IMR-90 (cell line): Measurements from ENCODE around the gene GCSH. TPM values are rescaled to one million over a fixed set of nuclear protein-coding genes. Genes with fewer than 3 reads are reported as not detected.

ENCODE experiments used
- ATAC-seq: fragments of 200-7000 bp; cut with Tn5 transposase; 2 replicates; pipeline ENCODE4 v1.9.1; 2020; ENCODE audit warnings: low read depth, mild to moderate bottlenecking, moderate library complexity
- BruUV-seq: library from RNA; stranded (reverse); fragments of 400-500 nt; replicated peaks from 2 replicates; lab custom pipeline; 2021; lab: Mats Ljungman, UMichigan
- CTCF ChIA-PET: fragments of 300-600 bp; formaldehyde crosslinking; extraction: SDS; loops from one replicate; lab custom pipeline; 2021; ENCODE audit warnings: antibody characterized with exemption; lab: Yijun Ruan, JAX
- POLR2A ChIA-PET: fragments of 300-600 bp; sonication (Branson Sonifier 250); formaldehyde crosslinking; loops from one replicate; lab custom pipeline; 2022; ENCODE audit warnings: antibody characterized with exemption; ENCODE audit not compliant: unreplicated experiment; lab: Charles Lee
- DNase-seq: peaks from one replicate; pipeline ENCODE4 v3.0.0; 2013
- H2AFZ ChIP-seq: replicated peaks from 2 replicates; pipeline ENCODE3; 2013; ENCODE audit warnings: low read length, mild to moderate bottlenecking; ENCODE audit not compliant: poor library complexity
- H2AK5ac ChIP-seq: 2 replicates; pipeline ENCODE4 v1.6.1; 2013; ENCODE audit warnings: low read depth, low read length, inconsistent platforms
- H2AK9ac ChIP-seq: replicated peaks from 2 replicates; pipeline ENCODE3; 2013; ENCODE audit warnings: mild to moderate bottlenecking, low read depth, low read length, moderate library complexity; ENCODE audit not compliant: poor library complexity
- H2BK120ac ChIP-seq: 2 replicates; pipeline ENCODE4 v1.6.1; 2013; ENCODE audit warnings: low read depth, low read length, inconsistent platforms
- H2BK15ac ChIP-seq: 3 replicates; pipeline ENCODE4 v1.6.1; 2013; ENCODE audit warnings: low read depth, low read length, inconsistent platforms
- H2BK20ac ChIP-seq: 2 replicates; pipeline ENCODE4 v1.6.1; 2013; ENCODE audit warnings: low read depth, mild to moderate bottlenecking, inconsistent platforms, low read length, moderate library complexity
- H2BK5ac ChIP-seq: 2 replicates; pipeline ENCODE4 v1.6.1; 2013; ENCODE audit warnings: mild to moderate bottlenecking, low read depth, low read length, inconsistent platforms; ENCODE audit not compliant: poor library complexity, severe bottlenecking
- H3K14ac ChIP-seq: replicated peaks from 2 replicates; pipeline ENCODE4 v1.6.1; 2013; ENCODE audit warnings: low read depth, low read length, inconsistent platforms
- H3K18ac ChIP-seq: 2 replicates; pipeline ENCODE4 v1.6.1; 2013; ENCODE audit warnings: low read depth, low read length, control low read depth
- H3K23ac ChIP-seq: 2 replicates; pipeline ENCODE4 v1.6.1; 2013; ENCODE audit warnings: low read depth, low read length, inconsistent platforms
- H3K27ac ChIP-seq: 2 replicates; pipeline ENCODE4 v1.5.1; 2013; ENCODE audit warnings: mild to moderate bottlenecking, control low read depth, low read length; ENCODE audit not compliant: insufficient read depth
- H3K27me3 ChIP-seq: 2 replicates; pipeline ENCODE4 v1.6.1; 2013; ENCODE audit warnings: low read length; ENCODE audit not compliant: control insufficient read depth, insufficient read depth
- H3K36me3 ChIP-seq: 2 replicates; pipeline ENCODE4 v1.6.1; 2013; ENCODE audit warnings: low read length, mixed read lengths; ENCODE audit not compliant: control insufficient read depth, insufficient read depth
- H3K4ac ChIP-seq: 2 replicates; pipeline ENCODE4 v1.6.1; 2013; ENCODE audit warnings: low read depth, low read length, inconsistent platforms
- H3K4me1 ChIP-seq: 2 replicates; pipeline ENCODE4 v1.6.1; 2013; ENCODE audit warnings: low read length, mixed read lengths; ENCODE audit not compliant: control insufficient read depth, insufficient read depth
- H3K4me2 ChIP-seq: 2 replicates; pipeline ENCODE4 v1.6.1; 2013; ENCODE audit warnings: low read depth, mild to moderate bottlenecking, control low read depth, low read length, moderate library complexity
- H3K4me3 ChIP-seq: 2 replicates; pipeline ENCODE4 v1.5.1; 2013; ENCODE audit warnings: low read depth, mild to moderate bottlenecking, control low read depth, low read length, moderate library complexity; ENCODE audit not compliant: insufficient read depth
- H3K56ac ChIP-seq: 2 replicates; pipeline ENCODE4 v1.6.1; 2013; ENCODE audit warnings: low read length, inconsistent platforms; ENCODE audit not compliant: insufficient read depth; ENCODE audit errors: extremely low read depth
- H3K79me1 ChIP-seq, 2 experiments: 2 replicates each; pipeline ENCODE4 v1.6.1; 2013; ENCODE audit warnings: low read length in 2 of 2, inconsistent platforms in 1 of 2, low read depth in 1 of 2
- H3K9ac ChIP-seq: 2 replicates; pipeline ENCODE4 v1.6.1; 2013; ENCODE audit warnings: low read depth, low read length, control low read depth
- H3K9me1 ChIP-seq: 2 replicates; pipeline ENCODE4 v1.6.1; 2013; ENCODE audit warnings: low read length, inconsistent platforms; ENCODE audit not compliant: insufficient read depth
- H3K9me3 ChIP-seq: 2 replicates; pipeline ENCODE4 v1.6.1; 2013; ENCODE audit warnings: low read length; ENCODE audit not compliant: control insufficient read depth, insufficient read depth
- H4K20me1 ChIP-seq: 2 replicates; pipeline ENCODE4 v1.6.1; 2013; ENCODE audit warnings: low read length, inconsistent platforms; ENCODE audit not compliant: insufficient read depth
- H4K5ac ChIP-seq: 2 replicates; pipeline ENCODE4 v1.6.1; 2013; ENCODE audit warnings: mild to moderate bottlenecking, low read depth, low read length, control low read depth
- H4K8ac ChIP-seq, 2 experiments: 2 replicates each; pipeline ENCODE4 v1.6.1; 2013; ENCODE audit warnings: low read depth in 2 of 2, low read length in 2 of 2, control low read depth in 1 of 2, inconsistent platforms in 1 of 2
- H4K91ac ChIP-seq: 2 replicates; pipeline ENCODE4 v1.6.1; 2013; ENCODE audit warnings: low read depth, low read length, inconsistent platforms; ENCODE audit not compliant: insufficient read depth
- CEBPB ChIP-seq: IDR thresholded peaks from 2 replicates; pipeline ENCODE4 v1.6.1; 2012; ENCODE audit warnings: low read depth, low read length, improper control_type of control experiment
- MAFK ChIP-seq: IDR thresholded peaks from 2 replicates; pipeline ENCODE4 v1.6.1; 2012; ENCODE audit warnings: low read depth, low read length, improper control_type of control experiment
- MAZ ChIP-seq: IDR thresholded peaks from 2 replicates; pipeline ENCODE4 v1.6.1; 2012; ENCODE audit warnings: low read depth, mild to moderate bottlenecking, low read length, improper control_type of control experiment, moderate library complexity, borderline replicate concordance
- MXI1 ChIP-seq: IDR thresholded peaks from 2 replicates; pipeline ENCODE4 v1.6.1; 2012; ENCODE audit warnings: low read depth, mild to moderate bottlenecking, low read length, moderate library complexity, borderline replicate concordance
- NFE2L2 ChIP-seq: fragments of 150-350 bp; IDR thresholded peaks from 2 replicates; pipeline ENCODE4 v1.6.1; 2016; ENCODE audit warnings: low read depth, mild to moderate bottlenecking, low read length
- POLR2A ChIP-seq: IDR thresholded peaks from 2 replicates; pipeline ENCODE4 v1.6.1; 2012; ENCODE audit warnings: mild to moderate bottlenecking, low read depth, low read length
- RAD21 ChIP-seq: IDR thresholded peaks from 2 replicates; pipeline ENCODE4 v1.6.1; 2012; ENCODE audit warnings: low read length, improper control_type of control experiment
- RCOR1 ChIP-seq: IDR thresholded peaks from 2 replicates; pipeline ENCODE4 v1.6.1; 2012; ENCODE audit warnings: mild to moderate bottlenecking, low read length, improper control_type of control experiment; ENCODE audit not compliant: insufficient replicate concordance
- WGBS, 2 experiments: methylation state at CpG; one replicate each; pipeline versions ENCODE4 v1.1.5 to v1.1.7; 2013; ENCODE audit warnings: missing lambda C conversion rate in 2 of 2; ENCODE audit not compliant: insufficient read length in 1 of 2; ENCODE audit errors: extremely low coverage in 2 of 2; 5-methylcytosine and 5-hydroxymethylcytosine counted together
- dilution Hi-C: fragments of 300-500 bp; cut with HindIII; formaldehyde crosslinking; loops from one replicate; pipeline ENCODE4 v1.14.3; 2018; ENCODE audit warnings: low sequenced_read_pairs; ENCODE audit not compliant: unreplicated experiment
- in situ Hi-C: fragments of 300-500 bp; cut with MboI; formaldehyde crosslinking; loops from 3 replicates; pipeline ENCODE4 v1.14.3; 2019; ENCODE audit warnings: low sequenced_read_pairs, inconsistent platforms, mixed read lengths
- intact Hi-C: fragments of 100-400 bp; cut with micrococcal nuclease; formaldehyde crosslinking; loops from 2 replicates; pipeline ENCODE4 v1.10.0; 2022
- polyA plus RNA-seq, 3 experiments: library from polyadenylated mRNA; depleted of rRNA; stranded (reverse); fragments of >200 nt; gene quantifications; 2 replicates each; pipeline ENCODE4 v1.2.3, GENCODE V29; 2012; ENCODE audit warnings: low replicate concordance in 1 of 3
- total RNA-seq: library from RNA; depleted of rRNA; stranded (reverse); fragments of >200 nt; gene quantifications from 2 replicates; pipeline ENCODE4 v1.2.3, GENCODE V29; 2012
- TF ChIP-seq, protein P1 (sequence below): conservative IDR thresholded peaks from 2 replicates; pipeline ENCODE4 v1.5.1; 2012; ENCODE audit warnings: mild to moderate bottlenecking, low read depth, low read length, improper control_type of control experiment

GCSH gene
- total and polyA plus RNA-seq, 2 of the 4 experiments (the other 2 are of a cell fraction): 9.3 to 21.2 TPM

DNA sequence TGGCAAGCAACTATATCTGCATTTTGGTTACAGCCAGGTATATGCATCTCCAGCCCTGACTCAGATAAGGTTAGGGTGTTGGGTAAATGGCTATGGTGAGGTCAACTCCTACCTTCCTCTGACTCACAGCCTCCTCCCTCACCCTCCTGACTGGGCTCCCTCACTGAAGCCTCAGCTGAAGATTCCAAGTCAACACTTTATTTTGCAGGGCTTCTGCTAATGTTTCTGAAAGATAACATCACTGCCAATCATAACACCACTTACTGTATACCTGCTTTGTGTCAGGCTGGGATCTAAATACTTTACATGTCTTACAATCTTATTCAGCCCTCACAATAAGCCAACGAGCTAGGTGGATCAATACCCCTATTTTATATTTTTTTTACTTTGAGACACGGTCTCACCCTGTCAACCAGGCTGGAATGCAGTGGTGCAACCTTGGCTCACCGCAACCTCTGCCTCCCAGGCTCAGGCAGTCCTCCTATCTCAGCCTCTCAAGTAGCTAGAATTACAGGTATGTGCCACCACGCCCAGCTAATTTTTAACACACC is 47.8 kb upstream of the GCSH start:
- no peak overlapping the region for H3K18ac ChIP-seq
- H4K8ac ChIP-seq: no peak overlapping the region
- no peaks in the 10 kb centered on the region for H4K20me1 ChIP-seq
- H2BK15ac ChIP-seq: no peak overlapping the region
- no peak overlapping the region for H4K5ac ChIP-seq
- no peak overlapping the region for H3K4me3 ChIP-seq
- no peak overlapping the region for H2BK5ac ChIP-seq
- ChIA-PET POLR2A (interaction anchor here (0.7 kb wide), 1 partner anchor 183 kb away, joined by 3 read pairs; no protein-coding TSS in a partner anchor), CTCF (no interaction called here)
- no peak overlapping the region for H2BK120ac ChIP-seq
- H3K9me1 ChIP-seq: no peaks in the 10 kb centered on the region
- no peak overlapping the region for H4K91ac ChIP-seq
- no peak overlapping the region for H2AFZ ChIP-seq
- dilution Hi-C loops (no loop called here), intact Hi-C loops (no loop called here), in situ Hi-C loops (no loop called here)
- no peak overlapping the region for H3K23ac ChIP-seq
- H3K9me3 ChIP-seq: no peaks in the 10 kb centered on the region
- no peak overlapping the region for H3K4me2 ChIP-seq
- H2AK9ac ChIP-seq: no peak overlapping the region
- no peak overlapping the region for H2AK5ac ChIP-seq
- no peak overlapping the region for H3K56ac ChIP-seq
- no peak overlapping the region for H3K9ac ChIP-seq
- H3K4me1 ChIP-seq: no peaks in the 10 kb centered on the region
- TF ChIP-seq MAFK (no peak), CEBPB (no peak), RAD21 (no peak), RCOR1 (no peak), MAZ (no peak), NFE2L2 (no peak), MXI1 (no peak), POLR2A (no peak)
- TF ChIP-seq, protein P1, sequence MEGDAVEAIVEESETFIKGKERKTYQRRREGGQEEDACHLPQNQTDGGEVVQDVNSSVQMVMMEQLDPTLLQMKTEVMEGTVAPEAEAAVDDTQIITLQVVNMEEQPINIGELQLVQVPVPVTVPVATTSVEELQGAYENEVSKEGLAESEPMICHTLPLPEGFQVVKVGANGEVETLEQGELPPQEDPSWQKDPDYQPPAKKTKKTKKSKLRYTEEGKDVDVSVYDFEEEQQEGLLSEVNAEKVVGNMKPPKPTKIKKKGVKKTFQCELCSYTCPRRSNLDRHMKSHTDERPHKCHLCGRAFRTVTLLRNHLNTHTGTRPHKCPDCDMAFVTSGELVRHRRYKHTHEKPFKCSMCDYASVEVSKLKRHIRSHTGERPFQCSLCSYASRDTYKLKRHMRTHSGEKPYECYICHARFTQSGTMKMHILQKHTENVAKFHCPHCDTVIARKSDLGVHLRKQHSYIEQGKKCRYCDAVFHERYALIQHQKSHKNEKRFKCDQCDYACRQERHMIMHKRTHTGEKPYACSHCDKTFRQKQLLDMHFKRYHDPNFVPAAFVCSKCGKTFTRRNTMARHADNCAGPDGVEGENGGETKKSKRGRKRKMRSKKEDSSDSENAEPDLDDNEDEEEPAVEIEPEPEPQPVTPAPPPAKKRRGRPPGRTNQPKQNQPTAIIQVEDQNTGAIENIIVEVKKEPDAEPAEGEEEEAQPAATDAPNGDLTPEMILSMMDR: no peak
- H3K14ac ChIP-seq: no peak overlapping the region
- no peak for ATAC-seq
- H3K27ac ChIP-seq: no peak overlapping the region
- no peaks in the 10 kb centered on the region for H3K79me1 ChIP-seq
- peaks cover 9% of the 10 kb centered on the region for H3K27me3 ChIP-seq
- H2BK20ac ChIP-seq: no peak overlapping the region
- H3K4ac ChIP-seq: no peak overlapping the region
- WGBS, 2 experiments: no CpG with 5 or more reads among the region's 4 CpGs
- no TSS peak for BruUV-seq
- no peaks in the 10 kb centered on the region for H3K36me3 ChIP-seq
- DNase-seq: no peak
